H1 (cell line): Measurements from ENCODE around the gene LRRTM4. TPM values are rescaled to one million over a fixed set of nuclear protein-coding genes. Genes with fewer than 3 reads are reported as not detected.

ENCODE experiments used
- CTCF ChIA-PET: fragments of 300-600 bp; sonication (Branson Sonifier 250); formaldehyde crosslinking; loops from one replicate; lab custom pipeline; 2021; ENCODE audit not compliant: partially characterized antibody; lab: Charles Lee
- POLR2A ChIA-PET: fragments of 300-600 bp; sonication (Branson Sonifier 250); formaldehyde crosslinking; loops from one replicate; lab custom pipeline; 2021; ENCODE audit warnings: inconsistent platforms; ENCODE audit not compliant: partially characterized antibody; lab: Charles Lee
- DNase-seq, 2 experiments: peaks; one replicate each; pipeline versions ENCODE4 v3.0.0 to v3.0.0-alpha.2; 2010 to 2022; ENCODE audit warnings: low spot score in 2 of 2, low read depth in 1 of 2, mixed read lengths in 1 of 2
- FAIRE-seq: peaks from 2 replicates; lab custom pipeline; 2011; peaks lifted over from hg19 to GRCh38; lab: Jason Lieb, UNC
- H2AFZ ChIP-seq: 2 replicates; pipeline ENCODE4 v1.8.1; 2012; ENCODE audit warnings: low read length, inconsistent platforms
- H2AK5ac ChIP-seq: 2 replicates; pipeline ENCODE4 v1.6.1; 2013; ENCODE audit warnings: low read depth, low read length
- H2BK120ac ChIP-seq: replicated peaks from 2 replicates; pipeline ENCODE3; 2013; ENCODE audit warnings: low read depth, low read length, inconsistent platforms
- H2BK12ac ChIP-seq: 2 replicates; pipeline ENCODE4 v1.6.1; 2013; ENCODE audit warnings: low read depth, low read length
- H2BK15ac ChIP-seq: 2 replicates; pipeline ENCODE4 v1.6.1; 2013; ENCODE audit warnings: low read length
- H2BK20ac ChIP-seq: 2 replicates; pipeline ENCODE4 v1.6.1; 2013; ENCODE audit warnings: low read length
- H2BK5ac ChIP-seq: 2 replicates; pipeline ENCODE4 v1.6.1; 2013; ENCODE audit warnings: low read depth, low read length
- H3K14ac ChIP-seq: 2 replicates; pipeline ENCODE4 v1.6.1; 2013; ENCODE audit warnings: inconsistent platforms; ENCODE audit not compliant: insufficient read length
- H3K18ac ChIP-seq: 2 replicates; pipeline ENCODE4 v1.6.1; 2013; ENCODE audit warnings: low read length; ENCODE audit errors: extremely low read depth
- H3K23ac ChIP-seq: 2 replicates; pipeline ENCODE4 v1.6.1; 2013; ENCODE audit warnings: inconsistent platforms; ENCODE audit not compliant: insufficient read length
- H3K23me2 ChIP-seq: 2 replicates; pipeline ENCODE4 v1.6.1; 2013; ENCODE audit warnings: low read depth, low read length
- H3K27ac ChIP-seq: 2 replicates; pipeline ENCODE4 v1.6.1; 2011; ENCODE audit warnings: low read depth, low read length, inconsistent platforms
- H3K27me3 ChIP-seq, 4 experiments: replicated peaks in 1 of 4; 1 replicate in 1 of 4; 2 replicates in 3 of 4; pipeline versions ENCODE4 v1.6.1 to v1.8.1; 2011 to 2013; ENCODE audit warnings: low read length in 3 of 4, mild to moderate bottlenecking in 3 of 4, inconsistent platforms in 2 of 4, mixed read lengths in 2 of 4, moderate library complexity in 1 of 4; ENCODE audit not compliant: control insufficient read depth in 3 of 4, insufficient read depth in 3 of 4; ENCODE audit errors: extremely low read depth in 1 of 4
- H3K36me3 ChIP-seq, 4 experiments: 2 replicates each; pipeline versions ENCODE4 v1.6.1 to v1.8.1; 2011 to 2013; ENCODE audit warnings: mild to moderate bottlenecking in 4 of 4, low read length in 3 of 4, moderate library complexity in 2 of 4, control low read depth in 1 of 4, inconsistent platforms in 1 of 4; ENCODE audit not compliant: insufficient read depth in 4 of 4, control insufficient read depth in 2 of 4
- H3K4ac ChIP-seq: replicated peaks from 2 replicates; pipeline ENCODE3; 2013; ENCODE audit warnings: low read length, low read depth, mixed read lengths, inconsistent platforms; ENCODE audit not compliant: insufficient read length
- H3K4me1 ChIP-seq, 4 experiments: replicated peaks in 1 of 4; 1 replicate in 1 of 4; 2 replicates in 3 of 4; pipeline versions ENCODE4 v1.6.1 to v1.8.1; 2011 to 2013; ENCODE audit warnings: low read length in 3 of 4, inconsistent platforms in 2 of 4, mixed read lengths in 1 of 4; ENCODE audit not compliant: insufficient read depth in 4 of 4, control insufficient read depth in 3 of 4
- H3K4me2 ChIP-seq, 2 experiments: 2 replicates each; pipeline versions ENCODE4 v1.6.1 to v1.8.1; 2011 to 2013; ENCODE audit warnings: low read depth in 2 of 2, low read length in 2 of 2, control low read depth in 1 of 2, inconsistent platforms in 1 of 2, mild to moderate bottlenecking in 1 of 2; ENCODE audit not compliant: insufficient read depth in 1 of 2
- H3K4me3 ChIP-seq, 4 experiments: fragments of 200-600, 300-600 bp in 1 of 4; sonication (generic), shearing (Covaris generic), sonication (Bioruptor Twin) in 1 of 4; 2 replicates each; pipeline versions ENCODE4 v1.5.1 to v1.8.1; 2011 to 2016; ENCODE audit warnings: low read length in 4 of 4, low read depth in 3 of 4, control low read depth in 2 of 4, inconsistent platforms in 2 of 4, mild to moderate bottlenecking in 2 of 4, mixed read lengths in 1 of 4, moderate library complexity in 1 of 4; ENCODE audit not compliant: insufficient read depth in 2 of 4; ENCODE audit errors: extremely low read depth in 1 of 4
- H3K56ac ChIP-seq: replicated peaks from 2 replicates; pipeline ENCODE3; 2013; ENCODE audit warnings: low read depth, mild to moderate bottlenecking, mixed read lengths, low read length, inconsistent platforms; ENCODE audit not compliant: insufficient read length
- H3K79me1 ChIP-seq: 2 replicates; pipeline ENCODE4 v1.6.1; 2013; ENCODE audit warnings: low read depth, low read length, control low read depth
- H3K79me2 ChIP-seq, 2 experiments: 2 replicates each; pipeline versions ENCODE4 v1.6.1 to v1.8.1; 2012 to 2013; ENCODE audit warnings: low read length in 2 of 2, mild to moderate bottlenecking in 2 of 2, inconsistent platforms in 1 of 2; ENCODE audit not compliant: insufficient read depth in 2 of 2, control insufficient read depth in 1 of 2
- H3K9ac ChIP-seq, 4 experiments: replicated peaks in 1 of 4; 1 replicate in 1 of 4; 2 replicates in 3 of 4; pipeline versions ENCODE4 v1.6.1 to v1.8.1; 2011 to 2013; ENCODE audit warnings: low read depth in 3 of 4, low read length in 3 of 4, control low read depth in 2 of 4, mild to moderate bottlenecking in 2 of 4, moderate library complexity in 2 of 4, inconsistent platforms in 1 of 4; ENCODE audit errors: extremely low read depth in 1 of 4
- H3K9me3 ChIP-seq, 2 experiments: 2 replicates each; pipeline versions ENCODE4 v1.6.1 to v1.8.1; 2012 to 2013; ENCODE audit warnings: mild to moderate bottlenecking in 2 of 2, moderate library complexity in 2 of 2, control low read depth in 1 of 2, inconsistent platforms in 1 of 2, low read depth in 1 of 2, low read length in 1 of 2, mixed read lengths in 1 of 2; ENCODE audit not compliant: insufficient read depth in 2 of 2
- H4K20me1 ChIP-seq, 2 experiments: replicated peaks in 1 of 2; 2 replicates each; pipeline versions ENCODE3 to v1.8.1; 2011 to 2013; ENCODE audit warnings: inconsistent platforms in 2 of 2, low read length in 2 of 2, mild to moderate bottlenecking in 1 of 2; ENCODE audit not compliant: insufficient read depth in 2 of 2, control insufficient read depth in 1 of 2
- H4K5ac ChIP-seq: 2 replicates; pipeline ENCODE4 v1.6.1; 2013; ENCODE audit warnings: low read length, low read depth, mixed read lengths, inconsistent platforms; ENCODE audit not compliant: insufficient read length
- H4K8ac ChIP-seq: 2 replicates; pipeline ENCODE4 v1.8.0; 2013; ENCODE audit warnings: mild to moderate bottlenecking, moderate library complexity, low read length, inconsistent platforms; ENCODE audit not compliant: insufficient read depth; ENCODE audit errors: extremely low read depth
- H4K91ac ChIP-seq: replicated peaks from 2 replicates; pipeline ENCODE3; 2013; ENCODE audit warnings: low read length, mixed read lengths, inconsistent platforms; ENCODE audit not compliant: insufficient read length
- SIN3A ChIP-seq, 2 experiments: IDR thresholded peaks in 1 of 2; conservative IDR thresholded peaks in 1 of 2; 2 replicates each; pipeline ENCODE4 v1.6.1; 2011 to 2012; ENCODE audit warnings: low read length in 2 of 2, improper control_type of control experiment in 1 of 2, low read depth in 1 of 2, mild to moderate bottlenecking in 1 of 2
- WGBS, 2 experiments: shearing (Covaris generic) in 1 of 2; methylation state at CpG; one replicate each; pipeline versions ENCODE4 v1.1.6 to v1.1.7; 2013 to 2015; ENCODE audit warnings: low lambda C conversion rate in 2 of 2, mixed read lengths in 2 of 2, inconsistent platforms in 1 of 2, low coverage in 1 of 2, missing lambda C conversion rate in 1 of 2; ENCODE audit not compliant: insufficient replicate concordance in 2 of 2, insufficient coverage in 1 of 2, insufficient read length in 1 of 2; ENCODE audit errors: extremely low coverage in 1 of 2, missing lambda C conversion rate in 1 of 2; 5-methylcytosine and 5-hydroxymethylcytosine counted together
- polyA plus RNA-seq, 7 experiments: library from polyadenylated mRNA; depleted of rRNA in 3 of 7; stranded (reverse) in 5 of 7; unstranded in 2 of 7; fragments of >200 nt in 5 of 7; fragments of 200-250 nt in 2 of 7; gene quantifications; 1 replicate in 5 of 7; 2 replicates in 1 of 7; 4 replicates in 1 of 7; pipeline versions ENCODE4 v1.2.1 to v1.2.3, GENCODE V29; 2011 to 2013; ENCODE audit warnings: missing spikeins in 2 of 7, mixed read lengths in 2 of 7
- total RNA-seq: library from RNA; stranded (reverse); fragmentation: NEBNext Ultra II Directional; extraction: Animal tissue kit (Norgen Biotek cat#: 25700); gene quantifications from 2 replicates; pipeline ENCODE4 v1.2.1, GENCODE V29; 2021
- TF ChIP-seq, protein P1 (sequence below): IDR thresholded peaks from 2 replicates; pipeline ENCODE4 v1.6.1; 2012; ENCODE audit warnings: inconsistent platforms

The LRRTM4 gene
- total and polyA plus RNA-seq, 2 of the 8 experiments (the other 6 are each of a cell fraction or from before 2014, with no cell fraction given), result 3.6 to 9.5 TPM

DNA sequence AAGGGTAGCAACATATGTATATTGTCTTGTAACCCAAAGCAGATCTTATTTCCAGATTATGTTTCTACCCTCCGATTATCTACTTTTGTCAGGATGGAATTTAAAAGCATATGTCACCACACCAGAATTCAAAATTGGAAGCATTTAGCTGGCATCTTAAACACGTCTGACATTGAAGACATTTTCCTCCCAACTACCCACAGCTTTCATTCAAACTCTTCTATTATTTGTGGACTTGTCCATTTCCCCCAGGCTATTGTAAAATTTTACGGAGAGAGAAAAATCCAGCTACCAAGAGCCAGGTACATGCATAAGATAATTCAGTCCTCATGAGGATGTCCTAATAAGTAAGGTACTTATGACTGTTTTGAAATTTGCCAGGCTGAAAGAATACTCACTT, 659.3 kb downstream of the LRRTM4 start:
- no peak overlapping the region for H3K18ac ChIP-seq
- no peaks in the 10 kb centered on the region for H3K79me1 ChIP-seq
- H2BK20ac ChIP-seq, result no peak overlapping the region
- H2AFZ ChIP-seq, result no peak overlapping the region
- H2BK5ac ChIP-seq, result no peak overlapping the region
- no peak overlapping the region for H2BK120ac ChIP-seq
- no peak overlapping the region for H2BK15ac ChIP-seq
- H3K4me1 ChIP-seq, result no peaks in the 10 kb centered on the region
- no peak overlapping the region for H3K4ac ChIP-seq
- H4K8ac ChIP-seq, result no peak overlapping the region
- no peak overlapping the region for H4K5ac ChIP-seq
- FAIRE-seq, result no peak
- POLR2A ChIA-PET, result no interaction called here
- no peaks in the 10 kb centered on the region for H3K9me3 ChIP-seq
- H3K79me2 ChIP-seq, result no peaks in the 10 kb centered on the region
- H3K36me3 ChIP-seq, result no peaks in the 10 kb centered on the region
- no peak for DNase-seq
- H3K27ac ChIP-seq, result no peak overlapping the region
- CTCF ChIA-PET, result interaction anchor here (0.7 kb wide), 1 partner anchor 185 kb away, joined by 3 read pairs; no protein-coding TSS in a partner anchor
- no peak overlapping the region for H3K9ac ChIP-seq
- no peak overlapping the region for H4K91ac ChIP-seq
- H3K23ac ChIP-seq, result no peak overlapping the region
- no peaks in the 10 kb centered on the region for H4K20me1 ChIP-seq
- H3K14ac ChIP-seq, result no peak overlapping the region
- H2AK5ac ChIP-seq, result no peak overlapping the region
- H3K23me2 ChIP-seq, result no peaks in the 10 kb centered on the region
- no peak overlapping the region for H3K56ac ChIP-seq
- no peak overlapping the region for H2BK12ac ChIP-seq
- H3K4me2 ChIP-seq, result no peak overlapping the region
- WGBS, 2 experiments, result 85% methylated on average over 3 of the region's 3 CpGs; no CpG with 5 or more reads in 1 of the 2 experiments
- no peak overlapping the region for H3K4me3 ChIP-seq
- no peaks in the 10 kb centered on the region for H3K27me3 ChIP-seq
- TF ChIP-seq, protein P1, sequence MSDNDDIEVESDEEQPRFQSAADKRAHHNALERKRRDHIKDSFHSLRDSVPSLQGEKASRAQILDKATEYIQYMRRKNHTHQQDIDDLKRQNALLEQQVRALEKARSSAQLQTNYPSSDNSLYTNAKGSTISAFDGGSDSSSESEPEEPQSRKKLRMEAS, result no peak
- no peak for TF ChIP-seq SIN3A (conservative IDR thresholded peaks at IDR 0.05 in 1 of 2, IDR thresholded peaks at IDR 0.05 in 1 of 2; ENCODE audit: low read depth in 1 of 2, low read length in 2 of 2)
